ENCODE data around the gene UNC93A.

DNA sequence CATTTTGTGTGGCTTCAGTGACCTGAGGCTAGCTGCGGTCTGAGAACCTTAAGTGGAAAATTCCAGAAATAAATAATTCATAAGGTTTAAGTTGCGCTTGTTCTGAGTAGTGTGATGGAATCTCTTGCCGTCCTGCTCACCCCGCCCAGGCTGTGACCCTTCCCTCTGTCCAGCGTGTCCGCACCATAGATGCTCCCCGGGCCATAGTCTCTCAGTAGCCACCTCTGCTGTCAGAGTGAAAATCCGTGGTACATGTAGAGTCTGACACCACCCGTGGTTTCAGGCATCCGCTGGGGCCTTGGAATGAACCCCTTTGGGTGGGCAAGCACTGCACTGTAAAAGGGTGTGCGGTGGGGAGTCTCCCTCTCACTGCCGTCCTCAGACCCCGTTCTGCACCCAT lies 11.7 kb downstream of the UNC93A start:
- TF ChIP-seq, protein P1, sequence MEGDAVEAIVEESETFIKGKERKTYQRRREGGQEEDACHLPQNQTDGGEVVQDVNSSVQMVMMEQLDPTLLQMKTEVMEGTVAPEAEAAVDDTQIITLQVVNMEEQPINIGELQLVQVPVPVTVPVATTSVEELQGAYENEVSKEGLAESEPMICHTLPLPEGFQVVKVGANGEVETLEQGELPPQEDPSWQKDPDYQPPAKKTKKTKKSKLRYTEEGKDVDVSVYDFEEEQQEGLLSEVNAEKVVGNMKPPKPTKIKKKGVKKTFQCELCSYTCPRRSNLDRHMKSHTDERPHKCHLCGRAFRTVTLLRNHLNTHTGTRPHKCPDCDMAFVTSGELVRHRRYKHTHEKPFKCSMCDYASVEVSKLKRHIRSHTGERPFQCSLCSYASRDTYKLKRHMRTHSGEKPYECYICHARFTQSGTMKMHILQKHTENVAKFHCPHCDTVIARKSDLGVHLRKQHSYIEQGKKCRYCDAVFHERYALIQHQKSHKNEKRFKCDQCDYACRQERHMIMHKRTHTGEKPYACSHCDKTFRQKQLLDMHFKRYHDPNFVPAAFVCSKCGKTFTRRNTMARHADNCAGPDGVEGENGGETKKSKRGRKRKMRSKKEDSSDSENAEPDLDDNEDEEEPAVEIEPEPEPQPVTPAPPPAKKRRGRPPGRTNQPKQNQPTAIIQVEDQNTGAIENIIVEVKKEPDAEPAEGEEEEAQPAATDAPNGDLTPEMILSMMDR (IDR thresholded peaks at IDR 0.05; ENCODE audit: low read depth, low read length, poor library complexity, severe bottlenecking), result no peak
- no peak for TF ChIP-seq EZH2phosphoT487 (IDR thresholded peaks at IDR 0.05; ENCODE audit: borderline replicate concordance, low read length)
